Suppressor macrophage treated with lipopolysaccharide for 4 hours (primary cell): Measurements from ENCODE around the gene UGT2B11.
"Not testable (repeated sequence)": the region's sequence is repeated elsewhere in the genome, so short reads cannot be mapped to it uniquely, and the experiment has no call there.

Experiments
- DNase-seq: peaks from one replicate; pipeline ENCODE4 v3.0.0-alpha.2; 2020

Gene UGT2B11

DNA sequence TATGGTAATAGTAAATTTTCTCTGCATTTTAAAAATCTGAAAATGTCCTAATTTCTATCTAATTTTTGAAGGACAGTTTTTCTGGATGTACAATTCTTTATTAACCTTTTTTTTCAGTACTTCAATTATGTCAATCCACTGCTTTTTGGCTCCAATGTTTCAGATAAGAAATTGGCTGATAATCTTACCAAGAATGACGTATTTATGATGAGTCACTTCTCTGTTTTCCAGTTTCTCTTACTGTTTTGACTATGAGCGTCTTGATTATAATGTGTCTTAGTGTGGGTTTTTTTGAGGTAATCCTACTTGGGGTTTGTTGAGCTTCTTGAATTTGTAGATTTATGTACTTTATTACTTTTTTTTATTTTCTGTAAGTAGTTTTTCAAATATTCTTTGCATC lies 47.2 kb downstream of the UGT2B11 start:
- peak; percentile 1 for DNase-seq

DNA sequence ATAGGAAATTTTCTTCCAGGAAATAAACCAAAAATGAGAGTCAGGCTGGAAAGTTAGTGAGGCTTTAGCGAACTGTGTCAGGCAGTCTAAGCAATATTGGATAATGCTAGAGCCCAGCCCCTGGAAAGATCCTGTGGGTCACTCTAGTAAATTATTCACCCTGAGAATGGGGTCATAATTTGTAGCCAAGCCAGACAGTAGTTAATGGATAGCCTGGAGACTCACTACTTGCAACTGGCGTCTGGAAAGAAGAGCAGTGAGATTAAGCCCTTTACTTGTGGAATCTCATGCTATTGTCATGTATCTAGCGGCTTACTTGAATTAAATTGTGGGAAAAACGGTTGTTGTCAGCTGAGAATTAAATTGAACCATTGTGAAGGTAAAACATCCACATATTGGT lies 48.2 kb downstream of the UGT2B11 start:
- DNase-seq: not testable (repeated sequence)

- not testable (repeated sequence) for DNase-seq
These were observed 48.8 kb downstream of the UGT2B11 start for GRCh38 chr4:69165707-69166106.

DNA sequence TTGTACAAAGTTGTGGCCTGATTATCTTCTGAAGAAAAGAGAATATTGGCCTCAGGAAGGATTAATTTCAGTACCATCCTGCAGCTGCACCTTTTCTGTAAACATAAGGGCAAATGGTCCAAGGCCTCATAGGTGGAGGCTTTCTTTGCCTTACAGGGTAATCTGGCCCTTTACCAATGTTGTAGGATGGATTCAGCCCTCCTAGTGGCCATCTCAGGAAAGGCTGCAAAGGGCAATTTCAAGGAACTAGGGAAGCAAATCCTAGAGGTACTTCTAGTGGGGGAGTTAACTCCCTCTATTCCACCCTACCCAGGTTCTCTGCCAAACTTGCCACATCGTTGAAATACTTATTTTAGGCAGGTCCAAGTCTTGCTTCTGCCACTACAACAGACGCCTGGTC lies 57.6 kb downstream of the UGT2B11 start:
- no peak for DNase-seq

DNA sequence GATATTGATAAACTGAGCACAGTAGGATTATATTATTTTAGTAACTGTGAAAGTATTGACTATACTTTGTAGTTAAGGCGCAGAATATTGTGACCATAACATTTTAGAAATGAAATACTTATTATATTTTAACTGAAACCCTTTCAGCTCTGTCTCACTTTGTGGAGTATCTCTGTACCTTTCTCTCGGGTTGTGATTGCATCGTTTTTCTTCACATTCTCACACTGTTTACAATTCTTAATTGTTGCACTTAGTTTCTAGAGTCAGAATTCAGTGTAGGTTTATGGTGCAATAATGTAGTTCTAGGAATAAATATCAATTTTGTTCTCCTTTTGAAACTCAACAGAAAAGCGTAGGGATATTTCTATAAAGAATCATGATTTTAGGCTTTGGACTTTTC lies 60.5 kb downstream of the UGT2B11 start:
- DNase-seq: no peak
